Activated naive CD4-positive, alpha-beta T cell treated with anti-CD3 and anti-CD28 coated beads for 36 hours (primary cell): ENCODE results near the gene NT5C1B. TPM values are rescaled to one million over a fixed set of nuclear protein-coding genes. Genes with fewer than 3 reads are reported as not detected.
"Not testable (repeated sequence)": the region's sequence is repeated elsewhere in the genome, so short reads cannot be mapped to it uniquely, and the experiment has no call there.

ENCODE experiments used
- CTCF ChIA-PET: fragments of 350-600 bp; sonication (Branson Sonifier 250); formaldehyde crosslinking; loops from one replicate; lab custom pipeline; 2021; ENCODE audit warnings: antibody characterized with exemption; lab: Charles Lee
- DNase-seq: peaks from one replicate; pipeline ENCODE4 v3.0.0-alpha.2; 2020
- H3K27ac Mint-ChIP-seq: one replicate; pipeline ENCODE4 v1.8.0; 2021; ENCODE audit warnings: mild to moderate bottlenecking, mixed read lengths
- H3K27me3 Mint-ChIP-seq: one replicate; pipeline ENCODE4 v1.8.0; 2021; ENCODE audit warnings: low read depth, mixed read lengths
- H3K36me3 Mint-ChIP-seq: one replicate; pipeline ENCODE4 v1.8.0; 2021; ENCODE audit warnings: low read depth, mixed read lengths
- H3K4me1 Mint-ChIP-seq: one replicate; pipeline ENCODE4 v1.8.0; 2021; ENCODE audit warnings: low read depth, mixed read lengths
- H3K4me3 Mint-ChIP-seq: one replicate; pipeline ENCODE4 v1.8.0; 2021; ENCODE audit warnings: mild to moderate bottlenecking, moderate library complexity, mixed read lengths
- H3K9me3 Mint-ChIP-seq: one replicate; pipeline ENCODE4 v1.8.0; 2021; ENCODE audit warnings: mixed read lengths
- intact Hi-C: fragments of 100-400 bp; cut with micrococcal nuclease; formaldehyde crosslinking; loops from one replicate; pipeline ENCODE4 v1.15.1; 2023
- total RNA-seq, 2 experiments: library from RNA; stranded (reverse); gene quantifications; one replicate each; pipeline ENCODE4 v1.2.3, GENCODE V29; 2021

The NT5C1B gene
- not detected for total RNA-seq

- Mint-ChIP-seq H3K27ac (no peak within 1 kb of the TSS), H3K36me3 (peaks cover 29% of the 10 kb centered on the region), H3K4me1 (no peaks in the 10 kb centered on the region), H3K4me3 (no peak within 1 kb of the TSS), H3K9me3 (peaks cover 3% of the 10 kb centered on the region), H3K27me3 (no peaks in the 10 kb centered on the region)
- no peak for DNase-seq
- intact Hi-C loops: no loop called here
- CTCF ChIA-PET: no interaction called here
Measured at GRCh38 chr2:18589354-18589753, at the start of gene NT5C1B. Gene NT5C1B, minus strand, starts transcription at chr2:18589569. Its CDS starts 101 bp downstream, at chr2:18589468.

- no peaks in the 10 kb centered on the region for H3K4me1 Mint-ChIP-seq
Measured at GRCh38 chr2:18637196-18637595, 47.8 kb upstream of the NT5C1B start.

GRCh38 chr2:18632699-18633098 is 43.3 kb upstream of the NT5C1B start:
- Mint-ChIP-seq H3K9me3 (peaks cover 50% of the 10 kb centered on the region), H3K36me3 (peaks cover 36% of the 10 kb centered on the region)
- H3K27me3 Mint-ChIP-seq, H3K4me3 Mint-ChIP-seq, DNase-seq, intact Hi-C loops, CTCF ChIA-PET, H3K4me1 Mint-ChIP-seq, H3K27ac Mint-ChIP-seq: not testable (repeated sequence)

More at GRCh38 chr2:18637196-18637595, 47.8 kb upstream of the NT5C1B start:
- Mint-ChIP-seq H3K27ac (no peak overlapping the region), H3K27me3 (no peaks in the 10 kb centered on the region), H3K36me3 (peaks cover 41% of the 10 kb centered on the region), H3K9me3 (peaks cover 41% of the 10 kb centered on the region), H3K4me3 (no peak overlapping the region)
- no peak for DNase-seq
- intact Hi-C loops: no loop called here
- CTCF ChIA-PET: no interaction called here

GRCh38 chr2:18630941-18631340 is 41.6 kb upstream of the NT5C1B start:
- Mint-ChIP-seq H3K27me3 (no peaks in the 10 kb centered on the region), H3K27ac (no peak overlapping the region), H3K9me3 (peaks cover 36% of the 10 kb centered on the region), H3K4me3 (no peak overlapping the region), H3K4me1 (no peaks in the 10 kb centered on the region), H3K36me3 (peaks cover 25% of the 10 kb centered on the region)
- intact Hi-C loops: no loop called here
- DNase-seq: no peak
- CTCF ChIA-PET: no interaction called here

- CTCF ChIA-PET: no interaction called here
- Mint-ChIP-seq H3K27ac (no peak overlapping the region), H3K36me3 (peaks cover 25% of the 10 kb centered on the region), H3K4me3 (no peak overlapping the region), H3K4me1 (no peaks in the 10 kb centered on the region), H3K27me3 (no peaks in the 10 kb centered on the region), H3K9me3 (peaks cover 34% of the 10 kb centered on the region)
- intact Hi-C loops: no loop called here
- DNase-seq: no peak
Measured at GRCh38 chr2:18630541-18630940, 41.2 kb upstream of the NT5C1B start.

- Mint-ChIP-seq H3K9me3 (peaks cover 31% of the 10 kb centered on the region), H3K4me3 (no peak overlapping the region), H3K27me3 (no peaks in the 10 kb centered on the region), H3K27ac (no peak overlapping the region), H3K4me1 (no peaks in the 10 kb centered on the region), H3K36me3 (peaks cover 24% of the 10 kb centered on the region)
- DNase-seq: no peak
- intact Hi-C loops: no loop called here
- CTCF ChIA-PET: no interaction called here
Measured at GRCh38 chr2:18630101-18630500, 40.7 kb upstream of the NT5C1B start.

- CTCF ChIA-PET: no interaction called here
- Mint-ChIP-seq H3K4me3 (no peak overlapping the region), H3K9me3 (peaks cover 11% of the 10 kb centered on the region), H3K27ac (no peak overlapping the region), H3K27me3 (no peaks in the 10 kb centered on the region), H3K36me3 (peaks cover 11% of the 10 kb centered on the region), H3K4me1 (no peaks in the 10 kb centered on the region)
- intact Hi-C loops: no loop called here
- DNase-seq: no peak
Measured at GRCh38 chr2:18626958-18627650, 37.7 kb upstream of the NT5C1B start.

GRCh38 chr2:18626256-18626668 is 36.9 kb upstream of the NT5C1B start:
- H3K27me3 Mint-ChIP-seq: no peaks in the 10 kb centered on the region
- no peaks in the 10 kb centered on the region for H3K4me1 Mint-ChIP-seq
- no peak overlapping the region for H3K27ac Mint-ChIP-seq
- peaks cover 8% of the 10 kb centered on the region for H3K36me3 Mint-ChIP-seq
- CTCF ChIA-PET: no interaction called here
- no peak for DNase-seq
- H3K9me3 Mint-ChIP-seq: peaks cover 3% of the 10 kb centered on the region
- intact Hi-C loops: no loop called here
- H3K4me3 Mint-ChIP-seq: no peak overlapping the region

- no peak overlapping the region for H3K27ac Mint-ChIP-seq
- no peaks in the 10 kb centered on the region for H3K27me3 Mint-ChIP-seq
- H3K4me1 Mint-ChIP-seq: no peaks in the 10 kb centered on the region
- H3K36me3 Mint-ChIP-seq: peaks cover 5% of the 10 kb centered on the region
- DNase-seq: no peak
- intact Hi-C loops: no loop called here
- no peak overlapping the region for H3K4me3 Mint-ChIP-seq
- H3K9me3 Mint-ChIP-seq: peaks cover 1% of the 10 kb centered on the region
- CTCF ChIA-PET: no interaction called here
Measured at GRCh38 chr2:18625563-18625962, 36.2 kb upstream of the NT5C1B start.

- no peak for DNase-seq
- H3K36me3 Mint-ChIP-seq: peaks cover 3% of the 10 kb centered on the region
- H3K9me3 Mint-ChIP-seq: no peaks in the 10 kb centered on the region
- CTCF ChIA-PET: no interaction called here
- no peak overlapping the region for H3K27ac Mint-ChIP-seq
- H3K4me1 Mint-ChIP-seq: no peaks in the 10 kb centered on the region
- no peaks in the 10 kb centered on the region for H3K27me3 Mint-ChIP-seq
- intact Hi-C loops: no loop called here
- H3K4me3 Mint-ChIP-seq: no peak overlapping the region
Measured at GRCh38 chr2:18623782-18624181, 34.4 kb upstream of the NT5C1B start.

- CTCF ChIA-PET: no interaction called here
- H3K27me3 Mint-ChIP-seq: no peaks in the 10 kb centered on the region
- no peak overlapping the region for H3K27ac Mint-ChIP-seq
- no peaks in the 10 kb centered on the region for H3K9me3 Mint-ChIP-seq
- intact Hi-C loops: no loop called here
- peaks cover 3% of the 10 kb centered on the region for H3K36me3 Mint-ChIP-seq
- no peak overlapping the region for H3K4me3 Mint-ChIP-seq
- no peaks in the 10 kb centered on the region for H3K4me1 Mint-ChIP-seq
- DNase-seq: no peak
Measured at GRCh38 chr2:18620867-18621632, 31.7 kb upstream of the NT5C1B start.

- Mint-ChIP-seq H3K36me3 (peaks cover 8% of the 10 kb centered on the region), H3K9me3 (no peaks in the 10 kb centered on the region), H3K27ac (no peak overlapping the region), H3K4me3 (no peak overlapping the region), H3K27me3 (no peaks in the 10 kb centered on the region), H3K4me1 (no peaks in the 10 kb centered on the region)
- no peak for DNase-seq
- intact Hi-C loops: no loop called here
- CTCF ChIA-PET: no interaction called here
Measured at GRCh38 chr2:18619091-18619490, 29.7 kb upstream of the NT5C1B start.

- H3K9me3 Mint-ChIP-seq: no peaks in the 10 kb centered on the region
- no peaks in the 10 kb centered on the region for H3K4me1 Mint-ChIP-seq
- H3K27me3 Mint-ChIP-seq: no peaks in the 10 kb centered on the region
- intact Hi-C loops: no loop called here
- no peak overlapping the region for H3K4me3 Mint-ChIP-seq
- peaks cover 5% of the 10 kb centered on the region for H3K36me3 Mint-ChIP-seq
- no peak for DNase-seq
- CTCF ChIA-PET: interaction anchor here (0.7 kb wide), 1 partner anchor 55 kb away, joined by 6 read pairs; no protein-coding TSS in a partner anchor
- no peak overlapping the region for H3K27ac Mint-ChIP-seq
Measured at GRCh38 chr2:18614041-18614440, 24.7 kb upstream of the NT5C1B start.
